Left forelimb (tissue), 1 donor: ENCODE data around the gene LEFTY1.

Experiments
- DNase-seq: peaks from one replicate; pipeline ENCODE4 v3.0.0-alpha.2; 2018; ENCODE audit warnings: low spot score

Gene LEFTY1

GRCh38 chr1:225871359-225872074 lies 17.4 kb downstream of the LEFTY1 start:
- no peak for DNase-seq

GRCh38 chr1:225870911-225871310 lies 18.0 kb downstream of the LEFTY1 start:
- DNase-seq: no peak

GRCh38 chr1:225868631-225869330 lies 20.2 kb downstream of the LEFTY1 start:
- no peak for DNase-seq

- no peak for DNase-seq
These were observed 22.0 kb downstream of the LEFTY1 start for GRCh38 chr1:225866981-225867380.

GRCh38 chr1:225866061-225866837 lies 22.7 kb downstream of the LEFTY1 start:
- no peak for DNase-seq

GRCh38 chr1:225865514-225865913 lies 23.4 kb downstream of the LEFTY1 start:
- DNase-seq: no peak

- DNase-seq: no peak
These were observed 25.8 kb downstream of the LEFTY1 start for GRCh38 chr1:225863167-225863566.

GRCh38 chr1:225862581-225862950 lies 26.4 kb downstream of the LEFTY1 start:
- DNase-seq: no peak

- no peak for DNase-seq
These were observed 26.9 kb downstream of the LEFTY1 start for GRCh38 chr1:225861834-225862580.

- no peak for DNase-seq
These were observed 28.0 kb downstream of the LEFTY1 start for GRCh38 chr1:225860876-225861441.

GRCh38 chr1:225860107-225860506 lies 28.8 kb downstream of the LEFTY1 start:
- no peak for DNase-seq

- DNase-seq: no peak
These were observed 29.8 kb downstream of the LEFTY1 start for GRCh38 chr1:225859151-225859550.

GRCh38 chr1:225857256-225857655 lies 31.7 kb downstream of the LEFTY1 start:
- no peak for DNase-seq

GRCh38 chr1:225855503-225856300 lies 33.2 kb downstream of the LEFTY1 start:
- DNase-seq: no peak

- no peak for DNase-seq
These were observed 35.5 kb downstream of the LEFTY1 start for GRCh38 chr1:225853441-225853840.

GRCh38 chr1:225852413-225853124 lies 36.4 kb downstream of the LEFTY1 start:
- no peak for DNase-seq

GRCh38 chr1:225851805-225852204 lies 37.1 kb downstream of the LEFTY1 start:
- DNase-seq: no peak

GRCh38 chr1:225850370-225850769 lies 38.6 kb downstream of the LEFTY1 start:
- no peak for DNase-seq

- DNase-seq: no peak
These were observed 39.0 kb downstream of the LEFTY1 start for GRCh38 chr1:225849925-225850324.
